Muscle of leg (tissue), 11 donors: Measurements from ENCODE around the gene HCAR1. TPM values are rescaled to one million over a fixed set of nuclear protein-coding genes. Genes with fewer than 3 reads are reported as not detected.
"Not testable (repeated sequence)": the region's sequence is repeated elsewhere in the genome, so short reads cannot be mapped to it uniquely, and the experiment has no call there.

Experiments used
- DNase-seq: peaks from one replicate; pipeline ENCODE4 v3.0.0; 2013
- H3K27ac ChIP-seq: one replicate; pipeline ENCODE4 v1.5.1; 2013; ENCODE audit warnings: mild to moderate bottlenecking, low read length, control low read depth
- H3K27me3 ChIP-seq: one replicate; pipeline ENCODE4 v1.6.1; 2013; ENCODE audit warnings: low read length; ENCODE audit not compliant: control insufficient read depth, insufficient read depth
- H3K36me3 ChIP-seq: one replicate; pipeline ENCODE4 v1.6.1; 2013; ENCODE audit warnings: low read length; ENCODE audit not compliant: control insufficient read depth, insufficient read depth
- H3K4me1 ChIP-seq: one replicate; pipeline ENCODE4 v1.6.1; 2013; ENCODE audit warnings: low read length; ENCODE audit not compliant: control insufficient read depth, insufficient read depth
- H3K4me3 ChIP-seq: one replicate; pipeline ENCODE4 v1.5.1; 2013; ENCODE audit warnings: low read length, control low read depth
- H3K9me3 ChIP-seq: replicated peaks from 2 replicates; pipeline ENCODE4 v1.6.1; 2013; ENCODE audit warnings: low read depth, low read length; ENCODE audit not compliant: control insufficient read depth
- WGBS: methylation state at CpG from one replicate; pipeline ENCODE4 v1.1.5; 2013; ENCODE audit warnings: missing lambda C conversion rate; ENCODE audit not compliant: insufficient coverage; 5-methylcytosine and 5-hydroxymethylcytosine counted together
- polyA plus RNA-seq, 8 donors: library from polyadenylated mRNA; unstranded; fragments of 120-200 nt; gene quantifications; one replicate each; pipeline versions ENCODE4 v1.2.1 to v1.2.3, GENCODE V29; 2013; ENCODE audit warnings: inconsistent platforms in 1 of 8, low replicate concordance in 1 of 8; ENCODE audit not compliant: insufficient read length in 8 of 8, insufficient read depth in 1 of 8
- total RNA-seq: library from RNA; stranded (reverse); fragments of 120-200 nt; gene quantifications from one replicate; pipeline ENCODE4 v1.2.4, GENCODE V29; 2013

Gene HCAR1
- total and polyA plus RNA-seq, 9 donors: 0.07 to 0.27 (median 0.12) TPM

GRCh38 chr12:122700038-122700710 lies 30.5 kb downstream of the HCAR1 start:
- no CpG with 5 or more reads among the region's 9 CpGs for WGBS
- not testable (repeated sequence) for H3K27me3 ChIP-seq, H3K4me1 ChIP-seq, H3K4me3 ChIP-seq, H3K36me3 ChIP-seq, H3K27ac ChIP-seq, H3K9me3 ChIP-seq, DNase-seq

GRCh38 chr12:122696922-122697321 lies 33.7 kb downstream of the HCAR1 start:
- no CpG with 5 or more reads among the region's 2 CpGs for WGBS
- not testable (repeated sequence) for H3K4me1 ChIP-seq, H3K27me3 ChIP-seq, DNase-seq, H3K9me3 ChIP-seq, H3K36me3 ChIP-seq, H3K27ac ChIP-seq, H3K4me3 ChIP-seq

DNA sequence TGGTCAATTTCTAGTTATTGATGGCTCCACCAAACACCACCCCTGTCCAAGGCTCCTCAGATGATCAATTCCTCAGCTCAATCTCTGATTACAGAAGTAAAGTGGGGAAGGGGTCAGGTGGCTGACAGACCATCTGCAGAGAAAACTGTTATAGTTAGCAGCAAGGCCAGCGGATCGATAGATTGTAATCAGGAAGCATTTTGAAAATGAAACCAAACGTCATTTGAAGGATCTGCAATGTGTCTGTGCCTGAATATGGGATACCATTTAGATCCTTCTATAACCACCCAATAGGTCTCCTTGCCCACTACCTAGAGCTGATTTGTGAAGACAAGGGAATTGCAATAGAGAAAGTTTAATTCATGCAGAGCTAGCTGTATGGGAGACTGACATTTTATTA lies 39.1 kb downstream of the HCAR1 start:
- Histone ChIP-seq H3K27me3 (no peaks in the 10 kb centered on the region), H3K27ac (no peak overlapping the region), H3K4me3 (no peak overlapping the region), H3K4me1 (no peaks in the 10 kb centered on the region), H3K9me3 (no peaks in the 10 kb centered on the region), H3K36me3 (no peaks in the 10 kb centered on the region)
- WGBS: 83% methylated on average over 1 of the region's 3 CpGs
- DNase-seq: no peak

GRCh38 chr12:122688291-122688690 lies 42.4 kb downstream of the HCAR1 start:
- Histone ChIP-seq H3K36me3 (no peaks in the 10 kb centered on the region), H3K27ac (no peak overlapping the region), H3K4me3 (no peak overlapping the region), H3K4me1 (no peaks in the 10 kb centered on the region), H3K27me3 (no peaks in the 10 kb centered on the region), H3K9me3 (no peaks in the 10 kb centered on the region)
- no peak for DNase-seq
- WGBS: 92% methylated on average over 2 of the region's 3 CpGs

GRCh38 chr12:122687086-122687485 lies 43.6 kb downstream of the HCAR1 start:
- H3K9me3 ChIP-seq: no peaks in the 10 kb centered on the region
- no peaks in the 10 kb centered on the region for H3K36me3 ChIP-seq
- 55% methylated on average over 5 of the region's 5 CpGs for WGBS
- no peak overlapping the region for H3K27ac ChIP-seq
- no peak overlapping the region for H3K4me3 ChIP-seq
- DNase-seq: no peak
- no peaks in the 10 kb centered on the region for H3K4me1 ChIP-seq
- no peaks in the 10 kb centered on the region for H3K27me3 ChIP-seq

DNA sequence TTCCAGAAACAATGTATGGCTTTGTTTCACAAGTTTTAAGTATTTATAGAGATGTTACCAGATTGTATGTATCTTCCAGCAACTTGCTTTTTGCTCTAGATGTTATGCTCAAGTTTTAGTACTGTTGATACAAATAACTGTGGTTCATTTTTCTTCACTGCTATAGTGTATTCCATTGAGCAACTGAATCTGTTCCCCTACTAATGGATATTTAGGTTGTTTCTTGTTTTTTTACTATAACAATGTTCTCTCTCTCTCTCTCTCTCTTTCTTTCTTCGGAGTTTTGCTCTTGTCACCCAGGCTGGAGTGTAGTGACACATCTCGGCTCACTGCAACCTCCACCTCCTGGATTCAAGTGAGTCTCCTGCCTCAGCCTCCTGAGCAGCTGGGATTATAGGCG lies 44.1 kb downstream of the HCAR1 start:
- WGBS: no CpG with 5 or more reads among the region's 3 CpGs
- no peak for DNase-seq
- Histone ChIP-seq H3K36me3 (no peaks in the 10 kb centered on the region), H3K27ac (no peak overlapping the region), H3K4me1 (no peaks in the 10 kb centered on the region), H3K9me3 (no peaks in the 10 kb centered on the region), H3K4me3 (no peak overlapping the region), H3K27me3 (no peaks in the 10 kb centered on the region)

- no peak for DNase-seq
- H3K36me3 ChIP-seq: no peaks in the 10 kb centered on the region
- no peak overlapping the region for H3K4me3 ChIP-seq
- 50% methylated on average over 1 of the region's 5 CpGs for WGBS
- no peaks in the 10 kb centered on the region for H3K4me1 ChIP-seq
- H3K27me3 ChIP-seq: no peaks in the 10 kb centered on the region
- no peak overlapping the region for H3K27ac ChIP-seq
- no peaks in the 10 kb centered on the region for H3K9me3 ChIP-seq
Measured at GRCh38 chr12:122684297-122684813, 46.3 kb downstream of the HCAR1 start.

DNA sequence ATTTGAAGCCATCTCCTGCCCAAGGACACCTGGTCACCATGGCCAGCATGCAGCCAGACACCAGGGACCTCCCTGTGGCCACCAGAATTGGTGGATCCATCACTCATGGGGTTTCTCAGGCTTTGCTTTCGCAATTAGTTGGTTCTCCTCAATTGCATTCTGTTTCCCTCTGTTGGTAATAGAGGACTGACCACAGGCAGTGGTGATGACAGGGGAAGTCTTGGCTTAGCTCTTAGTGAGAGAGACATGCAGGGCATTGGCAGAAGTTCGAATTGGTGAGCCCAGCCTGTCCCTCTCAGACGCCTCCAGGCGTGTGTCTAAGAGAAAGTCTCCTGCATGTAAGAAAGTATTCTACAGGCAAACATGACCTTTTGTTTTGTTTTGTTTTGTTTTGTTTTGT lies 48.8 kb downstream of the HCAR1 start:
- Histone ChIP-seq H3K4me3 (no peak overlapping the region), H3K9me3 (no peaks in the 10 kb centered on the region), H3K4me1 (no peaks in the 10 kb centered on the region), H3K36me3 (no peaks in the 10 kb centered on the region), H3K27ac (no peak overlapping the region), H3K27me3 (no peaks in the 10 kb centered on the region)
- WGBS: 92% methylated on average over 3 of the region's 4 CpGs
- peak; percentile 19 for DNase-seq

DNA sequence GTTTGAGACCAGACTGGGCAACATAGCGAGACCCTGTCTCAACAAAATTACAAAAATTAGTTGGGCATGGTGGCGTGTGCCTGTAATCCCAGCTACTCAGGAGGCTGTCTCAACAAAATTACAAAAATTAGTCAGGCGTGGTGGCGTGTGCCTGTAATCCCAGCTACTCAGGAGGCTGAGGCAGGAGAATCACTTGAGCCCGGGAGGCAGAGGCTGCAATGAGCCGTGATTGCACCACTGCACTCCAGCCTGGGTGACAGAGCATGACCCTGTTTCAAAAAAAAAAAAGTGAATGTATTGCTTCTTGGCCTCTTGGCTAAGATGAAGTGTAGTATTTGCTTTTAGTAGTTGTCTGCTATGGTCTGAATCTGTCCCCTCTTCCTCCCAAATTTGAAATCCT lies 49.7 kb downstream of the HCAR1 start:
- H3K27ac ChIP-seq, DNase-seq, H3K4me1 ChIP-seq, H3K27me3 ChIP-seq, H3K36me3 ChIP-seq, H3K4me3 ChIP-seq, H3K9me3 ChIP-seq: not testable (repeated sequence)
- 82% methylated on average over 6 of the region's 6 CpGs for WGBS

DNA sequence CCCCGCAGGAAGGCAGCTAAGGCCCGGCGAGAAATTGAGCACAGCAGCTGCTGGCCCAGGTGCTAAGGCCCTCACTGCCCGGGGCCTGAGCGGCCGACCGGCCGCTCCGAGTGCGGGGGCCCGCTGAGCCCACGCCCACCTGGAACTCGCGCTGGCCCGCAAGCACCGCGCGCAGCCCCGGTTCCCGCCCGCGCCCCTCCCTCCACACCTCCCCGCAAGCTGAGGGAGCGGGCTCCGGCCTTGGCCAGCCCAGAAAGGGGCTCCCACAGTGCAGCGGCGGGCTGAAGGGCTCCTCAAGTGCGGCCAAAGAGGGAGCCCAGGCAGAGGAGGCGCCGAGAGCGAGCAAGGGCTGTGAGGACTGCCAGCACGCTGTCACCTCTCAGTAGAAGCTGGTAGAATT lies 53.9 kb downstream of the HCAR1 start:
- not testable (repeated sequence) for H3K9me3 ChIP-seq, H3K27me3 ChIP-seq, H3K4me3 ChIP-seq, H3K36me3 ChIP-seq, H3K27ac ChIP-seq, H3K4me1 ChIP-seq, DNase-seq
- WGBS: 91% methylated on average over 18 of the region's 32 CpGs
